HG02970 (cell line): ENCODE data around the gene KIF19.

Experiments
- ATAC-seq: cut with Tn5 transposase; IDR thresholded peaks from one replicate; pipeline ENCODE4 v1.9.1; 2021; ENCODE audit warnings: mild to moderate bottlenecking, moderate library complexity, moderate number of reproducible peaks; ENCODE audit not compliant: unreplicated experiment, low FRiP score

KIF19 gene

DNA sequence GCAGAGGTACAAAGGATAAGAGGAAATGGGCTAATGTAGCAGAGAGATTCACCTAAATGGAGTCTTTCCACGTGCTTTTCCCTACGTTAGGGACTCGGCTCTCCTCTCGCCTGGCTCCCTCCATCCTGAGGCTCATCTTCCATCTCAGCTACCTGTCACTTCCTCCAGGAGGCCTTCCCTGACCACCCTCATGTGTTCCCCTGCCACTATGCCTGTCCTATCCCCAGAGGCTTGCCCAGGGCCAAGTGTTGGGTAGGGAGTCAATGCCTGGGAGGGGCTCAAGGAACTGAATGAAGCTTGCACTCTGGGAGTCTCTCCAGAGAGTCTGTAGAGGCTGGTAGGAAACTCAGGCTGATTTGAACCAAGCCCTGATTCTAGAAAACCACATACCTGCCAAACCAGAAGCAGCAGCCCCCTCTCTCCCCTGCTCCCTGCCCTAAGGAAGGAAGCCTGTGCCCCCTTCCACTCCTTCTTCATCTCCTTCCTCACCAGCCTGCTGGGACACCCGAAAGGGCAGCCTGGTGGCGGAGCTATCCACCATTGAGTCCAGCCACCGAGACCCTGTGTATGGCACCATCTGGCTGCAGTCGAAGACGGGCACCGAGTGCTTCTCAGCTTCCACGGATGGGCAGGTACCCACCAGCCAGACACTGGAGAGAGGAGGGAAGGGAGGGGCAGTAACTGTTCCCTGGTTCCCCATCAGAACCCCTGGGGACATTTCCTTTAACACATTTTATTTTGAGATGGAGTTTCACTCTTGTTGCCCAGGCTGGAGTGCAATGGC lies 26.6 kb upstream of the KIF19 start:
- no peak for ATAC-seq

GRCh38 chr17:74303305-74303704 lies 22.7 kb upstream of the KIF19 start:
- no peak for ATAC-seq

DNA sequence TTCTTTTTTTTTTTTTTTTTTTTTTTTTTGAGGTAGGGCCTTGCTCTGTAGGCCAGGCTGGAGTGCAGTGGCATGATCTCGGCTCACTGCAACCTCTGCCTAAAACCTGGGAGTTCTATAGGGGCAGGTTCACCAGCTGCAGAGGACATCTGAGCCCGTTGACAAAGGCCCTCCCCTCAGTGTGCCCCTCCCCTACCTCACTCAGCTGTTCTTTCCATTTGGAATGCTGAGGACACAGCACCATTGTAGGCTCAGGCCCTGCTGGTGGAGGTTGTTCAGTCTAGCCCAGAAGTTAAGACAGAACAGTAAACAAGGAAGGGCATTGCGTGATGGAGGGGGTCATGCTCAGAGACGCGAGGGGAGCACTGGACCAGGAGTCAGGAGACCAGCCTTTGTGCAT lies 21.8 kb upstream of the KIF19 start:
- ATAC-seq, result no peak

GRCh38 chr17:74305865-74306654 lies 20.0 kb upstream of the KIF19 start:
- no peak for ATAC-seq

GRCh38 chr17:74307984-74308773 lies 17.8 kb upstream of the KIF19 start:
- ATAC-seq, result no peak

GRCh38 chr17:74309902-74310301 lies 16.1 kb upstream of the KIF19 start:
- ATAC-seq, result no peak

GRCh38 chr17:74314877-74315276 lies 11.1 kb upstream of the KIF19 start:
- no peak for ATAC-seq

DNA sequence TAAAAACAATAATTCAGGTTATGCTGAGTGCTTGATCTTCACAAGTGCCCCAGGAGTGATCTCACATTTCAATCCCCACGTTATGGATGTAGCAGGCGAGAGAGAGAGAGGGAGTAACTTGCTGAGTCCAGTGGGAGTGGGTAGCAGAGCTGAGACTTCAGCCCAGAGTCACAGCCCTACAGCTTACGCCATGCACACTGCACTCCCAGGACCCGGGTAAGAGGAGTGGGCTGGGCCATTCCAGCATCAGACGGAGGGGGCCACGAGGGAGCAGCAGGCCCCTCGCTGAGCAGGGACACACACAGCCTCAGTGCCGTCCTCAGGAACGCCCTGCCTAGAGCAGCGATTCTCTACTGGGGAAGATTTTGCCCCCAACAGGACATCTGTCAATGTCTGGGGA lies 9.8 kb upstream of the KIF19 start:
- no peak for ATAC-seq

GRCh38 chr17:74317071-74317470 lies 9.0 kb upstream of the KIF19 start:
- ATAC-seq, result no peak

GRCh38 chr17:74318391-74318790 lies 7.6 kb upstream of the KIF19 start:
- ATAC-seq, result no peak

- no peak for ATAC-seq
Measured at GRCh38 chr17:74324521-74324920, 1.5 kb upstream of the KIF19 start.

DNA sequence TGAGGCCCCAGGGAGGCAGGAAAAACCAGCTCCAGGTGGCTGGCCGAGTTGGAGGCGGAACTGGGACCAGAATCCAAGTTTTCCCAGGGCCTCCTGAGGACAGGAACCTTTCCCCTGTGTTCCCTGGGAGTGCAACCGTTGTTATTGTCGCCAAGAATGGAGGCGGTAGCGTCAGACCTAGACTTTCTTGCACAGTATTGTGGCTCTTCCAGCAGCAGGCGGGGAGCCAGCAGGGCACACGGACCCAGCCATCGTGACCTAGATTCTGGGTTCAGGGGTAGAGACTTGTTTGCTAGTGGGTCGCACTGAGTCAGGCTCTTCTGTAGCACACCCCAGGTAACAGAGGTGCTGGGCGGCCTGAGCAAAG lies 667 bp upstream of the KIF19 start:
- no peak for ATAC-seq

DNA sequence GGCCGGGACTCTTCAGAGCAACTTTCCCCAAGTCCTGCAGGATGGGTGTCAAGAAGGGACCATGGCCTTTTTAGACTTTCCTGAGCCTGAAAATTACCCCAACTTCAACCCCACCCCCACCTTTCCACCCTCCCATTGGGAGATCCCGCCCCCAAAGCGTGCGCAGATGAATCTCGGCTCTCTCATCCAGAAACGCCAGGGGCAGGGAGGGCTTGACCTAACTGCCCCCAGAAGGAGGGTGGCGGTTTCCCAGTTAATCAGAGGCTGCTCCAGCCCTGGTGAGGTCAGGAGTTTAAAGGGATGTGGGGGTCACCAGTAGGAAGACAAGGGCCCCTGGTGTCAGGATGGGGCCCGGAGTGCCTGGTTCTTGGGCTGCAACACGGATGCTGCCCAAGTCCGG lies 480 bp downstream of the KIF19 start:
- ATAC-seq, result no peak

DNA sequence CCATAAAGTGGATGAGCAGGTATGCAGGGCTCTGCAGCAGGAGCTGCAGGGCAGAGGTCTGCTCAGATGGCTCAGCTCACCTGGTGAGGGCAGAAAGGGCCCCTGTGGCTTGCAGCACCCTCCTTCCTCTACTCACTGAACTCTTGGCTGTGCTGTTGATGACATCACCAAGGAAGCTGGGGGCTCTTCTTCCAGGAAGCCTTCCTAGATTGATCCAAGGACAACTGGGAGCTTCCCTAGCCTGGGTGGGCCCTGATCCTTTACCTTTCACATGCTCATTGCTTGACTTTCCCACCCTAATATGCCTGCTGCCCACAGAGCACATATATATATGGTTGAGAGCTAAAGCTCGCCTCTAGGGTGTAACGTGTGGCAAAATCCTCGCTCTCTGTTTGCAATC lies 2.5 kb downstream of the KIF19 start:
- no peak for ATAC-seq

- no peak for ATAC-seq
Measured at GRCh38 chr17:74329378-74329777, 3.4 kb downstream of the KIF19 start.

DNA sequence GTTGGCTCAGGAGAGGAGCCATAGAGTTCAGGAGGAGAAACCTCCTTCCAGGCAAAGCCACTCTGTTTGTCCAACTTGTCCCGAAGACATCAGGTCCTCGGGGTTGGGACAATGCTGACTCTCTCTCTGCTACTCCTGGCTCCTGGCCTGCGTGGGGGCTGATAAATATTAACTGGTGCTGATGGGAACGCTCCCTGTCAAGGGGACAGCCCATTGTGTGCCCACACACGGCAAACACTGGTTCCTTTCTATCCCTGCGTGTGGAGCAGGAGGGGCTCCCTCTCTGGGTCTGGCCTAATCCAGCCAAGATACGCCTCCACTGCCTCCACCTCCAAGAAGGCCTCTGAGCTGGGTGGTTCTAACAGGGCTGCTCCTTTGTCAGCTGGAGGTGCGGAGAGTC lies 4.4 kb downstream of the KIF19 start:
- ATAC-seq, result no peak

DNA sequence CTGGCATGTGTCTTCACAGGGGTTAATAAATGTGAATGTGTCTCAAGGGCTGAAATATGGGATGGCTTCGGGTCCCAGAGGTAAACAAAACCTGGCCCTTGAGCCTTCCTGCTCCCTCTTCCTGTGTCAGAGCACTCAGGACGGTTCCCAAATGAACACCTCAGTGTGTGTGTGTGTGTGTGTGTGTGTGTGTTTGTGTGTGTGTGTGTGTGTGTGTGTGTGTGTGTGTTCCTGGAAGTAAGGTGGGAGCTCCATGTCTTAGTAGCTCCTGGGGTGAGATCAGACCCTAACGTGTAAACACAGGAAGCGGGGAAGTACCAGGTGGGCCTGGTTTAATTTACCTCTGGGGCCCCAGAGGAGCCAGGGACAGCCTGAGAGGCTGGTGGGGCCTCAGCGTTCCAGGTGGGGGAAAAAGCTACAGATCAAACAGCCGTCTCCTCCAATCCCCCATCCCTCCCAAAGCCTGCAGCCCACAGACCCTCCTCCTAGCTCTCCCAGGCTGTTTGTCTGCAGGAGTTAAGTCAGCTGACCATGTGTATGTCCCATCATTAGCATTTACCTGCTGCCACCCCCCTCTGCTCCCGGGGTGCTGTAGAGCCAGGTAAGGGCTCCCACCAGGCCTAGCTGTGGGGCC lies 6.1 kb downstream of the KIF19 start:
- no peak for ATAC-seq

GRCh38 chr17:74332763-74333283 lies 6.8 kb downstream of the KIF19 start:
- no peak for ATAC-seq

- no peak for ATAC-seq
Measured at GRCh38 chr17:74334393-74335039, 8.5 kb downstream of the KIF19 start.

DNA sequence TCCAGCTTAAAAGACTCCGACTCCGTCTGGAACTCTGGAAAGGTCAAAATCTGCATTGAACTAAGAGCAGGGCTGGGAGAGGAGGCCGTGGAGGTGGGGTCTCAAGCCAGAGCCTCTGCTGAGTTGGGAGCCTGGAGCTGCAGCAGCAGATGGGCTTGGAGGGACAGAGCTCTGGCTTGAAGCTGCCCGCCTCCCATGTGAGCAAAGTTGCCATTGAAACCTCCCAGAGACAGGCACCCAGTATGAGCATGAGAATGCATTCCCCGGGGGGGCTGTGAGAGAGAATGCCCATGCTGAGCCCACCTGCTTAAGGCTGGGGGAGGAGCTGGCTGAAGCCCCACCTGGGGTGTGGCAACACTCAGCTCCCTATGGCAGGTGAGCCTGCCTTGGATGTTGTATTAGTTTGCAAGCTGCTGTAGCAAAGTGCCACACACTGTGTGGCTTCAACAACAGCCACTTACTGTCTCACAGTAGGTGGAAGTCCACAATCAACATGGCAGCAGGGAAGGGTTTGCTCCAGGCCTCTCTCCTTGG lies 9.6 kb downstream of the KIF19 start:
- no peak for ATAC-seq
